Left renal pelvis (tissue), 4 donors: ENCODE measurements around the gene NRG2. TPM values are rescaled to one million over a fixed set of nuclear protein-coding genes. Genes with fewer than 3 reads are reported as not detected.
A peak's percentile ranks its signal among the peaks of the same experiment; 100 is the strongest.

ENCODE experiments used
- DNase-seq, 4 donors: peaks; one replicate each; pipeline ENCODE4 v3.0.0-alpha.2; 2013; ENCODE audit warnings: low read depth in 4 of 4, low spot score in 3 of 4
- polyA plus RNA-seq, 4 donors: library from polyadenylated mRNA; unstranded; fragments of 120-200 nt; gene quantifications; one replicate each; pipeline ENCODE4 v1.2.1, GENCODE V29; 2013; ENCODE audit not compliant: insufficient read length in 4 of 4

Gene NRG2
- 1 to 10 TPM in 3 of 4 donors, under 1 TPM in 1; 0.93 to 2.2 (median 1.6) TPM for polyA plus RNA-seq

DNA sequence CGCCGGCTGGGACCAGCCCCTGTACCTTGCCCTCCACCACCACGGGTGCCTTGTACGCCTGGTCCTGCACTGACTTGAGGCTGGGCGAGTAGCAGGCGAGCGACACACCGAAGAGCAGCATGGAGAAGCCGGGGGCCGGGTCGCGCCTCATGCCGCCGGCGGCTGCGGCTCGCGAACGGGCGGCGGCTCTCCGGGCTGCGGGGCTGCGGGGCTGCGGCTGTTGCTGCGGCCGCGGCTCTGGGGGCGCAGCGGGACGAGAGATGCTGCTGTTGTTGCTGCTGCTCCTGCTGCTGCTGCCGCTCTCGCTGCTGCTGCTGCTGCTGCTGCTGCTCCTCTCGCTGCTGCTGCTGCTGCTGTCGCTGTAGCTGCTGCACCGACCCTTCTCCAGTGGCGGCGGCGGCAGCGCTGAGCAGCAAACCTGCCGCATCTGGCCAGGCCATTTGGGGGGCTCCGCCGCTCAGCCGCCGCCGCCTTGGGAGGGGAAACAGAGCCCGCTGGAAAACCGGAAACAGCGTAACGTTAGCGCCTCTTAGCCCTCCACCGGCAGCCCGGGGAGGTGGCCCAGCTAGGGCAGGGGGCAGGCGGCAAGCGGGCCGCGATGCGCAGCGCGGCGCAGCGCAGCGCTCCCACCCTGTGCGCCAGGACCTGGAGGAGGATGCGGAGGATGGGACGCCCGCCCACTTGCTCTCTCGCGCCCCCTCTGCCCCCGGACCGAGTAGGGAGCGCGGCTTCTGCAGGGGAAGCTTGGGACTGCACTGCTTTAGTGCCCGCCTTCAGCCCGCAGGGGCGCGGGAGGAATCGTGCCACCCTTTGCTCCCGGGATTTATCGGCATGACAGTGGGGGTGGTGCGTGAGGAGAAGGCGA lies at the start of gene NRG2:
TSS of gene NRG2 (minus strand) at position 657 of the 865 bp plus-strand sequence.
- DNase-seq: no peak

DNA sequence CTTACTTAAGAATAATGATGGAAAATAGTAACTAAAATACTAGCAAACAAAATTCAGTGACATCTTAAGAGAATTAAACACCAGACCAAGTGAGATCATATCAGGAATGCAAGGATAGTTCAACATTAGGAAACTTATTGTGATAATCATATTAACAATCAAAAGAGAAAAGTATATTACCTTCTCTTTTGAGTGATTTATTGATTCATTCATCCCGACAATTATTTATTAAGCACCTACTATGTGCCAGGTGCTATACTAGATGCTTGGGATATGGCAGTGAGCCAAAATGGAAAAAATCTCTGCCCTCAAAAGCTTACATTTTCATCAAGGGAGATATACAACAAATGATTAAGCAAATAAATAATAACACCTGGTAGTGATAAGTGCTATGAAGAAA lies 47.2 kb upstream of the NRG2 start:
- no peak for DNase-seq

DNA sequence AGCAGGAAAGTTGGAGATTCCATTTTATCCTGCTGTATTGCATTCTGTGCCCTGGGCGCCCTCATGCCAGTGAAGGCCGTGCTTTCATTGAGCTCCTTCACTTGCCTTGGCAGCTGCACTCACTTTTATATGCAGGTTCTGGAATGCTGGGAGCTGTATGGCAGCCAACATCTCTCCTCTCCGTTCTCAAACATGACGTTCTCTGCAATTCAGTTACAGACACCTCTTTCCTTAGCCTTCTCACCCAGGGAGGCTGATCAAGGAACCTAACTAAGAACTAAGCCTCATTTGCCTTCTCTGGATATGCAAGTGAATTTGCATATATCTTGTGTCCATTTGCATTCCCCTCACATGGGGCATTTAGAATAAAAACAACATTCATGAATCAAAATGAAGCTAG lies 41.4 kb upstream of the NRG2 start:
- no peak for DNase-seq

DNA sequence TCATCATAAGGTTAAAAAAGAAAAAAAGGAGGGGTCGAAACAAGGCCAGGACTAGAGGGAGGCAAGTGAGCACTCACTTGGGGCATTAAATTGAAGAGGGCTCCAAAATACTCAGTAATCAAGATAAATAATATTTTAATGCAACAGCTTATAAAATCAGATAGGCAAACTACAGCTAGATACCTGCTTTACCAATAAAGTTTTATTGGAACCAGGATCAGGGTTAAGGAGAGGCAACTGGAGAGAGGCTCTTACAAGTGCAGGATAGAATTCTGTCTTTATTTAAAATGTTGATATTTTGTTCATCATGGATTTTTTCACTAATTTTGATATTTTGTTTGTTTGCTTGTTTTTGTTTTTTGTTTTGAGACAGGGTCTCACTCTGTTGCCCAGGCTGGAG lies 40.6 kb upstream of the NRG2 start:
- DNase-seq: no peak

DNA sequence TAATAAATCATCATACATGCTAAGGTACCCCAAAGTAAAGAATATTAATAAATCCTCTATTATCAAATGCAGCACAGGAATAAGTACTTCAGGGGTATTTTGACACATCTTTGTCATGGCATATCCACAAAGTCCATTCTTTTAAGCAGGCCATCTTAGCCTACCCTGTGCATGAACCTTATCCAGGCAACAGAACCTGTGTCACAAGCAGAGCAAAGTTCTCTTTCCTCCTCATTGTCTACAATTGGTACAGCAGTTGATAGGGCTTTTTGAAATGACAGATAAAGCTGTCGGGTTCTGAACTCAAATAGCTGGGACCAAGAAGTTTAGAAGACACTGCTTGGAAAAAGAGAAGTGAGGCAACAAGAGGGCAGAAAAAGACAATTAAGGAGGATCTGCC lies 40.0 kb upstream of the NRG2 start:
- DNase-seq: no peak

DNA sequence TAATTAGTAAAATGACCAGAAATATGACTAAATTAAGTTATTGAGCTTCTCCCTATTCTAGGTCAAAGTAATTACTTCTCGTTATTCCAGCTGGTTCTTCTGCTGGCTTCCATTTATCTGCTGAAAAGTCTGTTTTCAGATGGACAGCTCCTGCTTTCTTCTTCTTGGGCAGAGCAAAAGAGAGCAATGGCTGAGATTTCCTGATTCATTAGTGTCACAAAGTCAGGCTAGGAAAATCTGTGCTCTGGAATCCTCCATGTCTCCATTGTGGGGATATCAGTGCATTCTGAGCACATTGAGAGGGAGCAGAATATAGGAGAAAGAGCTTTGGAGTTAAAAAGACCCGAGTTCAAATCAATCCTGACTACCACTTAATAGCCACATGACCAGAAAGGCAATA lies 33.7 kb upstream of the NRG2 start:
- no peak for DNase-seq

DNA sequence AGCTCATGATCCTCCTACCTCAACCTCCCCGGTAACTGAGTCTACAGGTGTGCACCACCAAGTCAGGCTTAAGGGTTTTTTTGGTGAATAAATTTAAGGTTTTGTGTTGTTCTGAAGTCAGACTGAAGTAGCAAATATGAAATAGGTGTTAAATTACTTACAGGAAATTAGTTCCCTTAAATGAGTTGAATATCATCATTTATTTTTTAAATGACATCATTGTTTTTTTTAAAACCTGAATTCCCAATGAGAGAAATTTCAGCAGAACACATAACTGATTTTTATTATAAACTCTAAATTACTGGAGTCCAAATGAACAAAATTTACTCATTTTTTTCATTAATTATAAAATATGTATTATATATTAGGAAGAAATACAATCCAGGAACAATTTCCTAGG lies 33.0 kb upstream of the NRG2 start:
- DNase-seq: no peak

DNA sequence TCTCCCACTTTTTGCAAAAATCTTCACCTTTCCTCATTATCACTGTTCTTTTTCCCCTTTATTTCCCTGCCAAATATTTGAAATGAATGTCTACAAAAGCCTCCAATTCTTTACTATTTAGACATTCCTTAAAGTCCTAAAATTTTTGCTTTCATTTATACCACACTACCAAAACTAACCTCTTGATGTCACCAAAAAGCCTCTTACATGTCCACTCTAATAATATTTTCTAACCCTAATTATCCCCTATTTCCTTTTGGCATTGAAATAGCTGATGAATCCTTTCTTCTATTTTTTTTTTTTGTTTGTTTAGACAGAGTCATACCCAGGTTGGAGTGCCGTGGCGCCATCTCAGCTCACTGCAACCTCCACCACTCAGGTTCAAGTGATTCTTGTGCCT lies 32.3 kb upstream of the NRG2 start:
- DNase-seq: no peak

DNA sequence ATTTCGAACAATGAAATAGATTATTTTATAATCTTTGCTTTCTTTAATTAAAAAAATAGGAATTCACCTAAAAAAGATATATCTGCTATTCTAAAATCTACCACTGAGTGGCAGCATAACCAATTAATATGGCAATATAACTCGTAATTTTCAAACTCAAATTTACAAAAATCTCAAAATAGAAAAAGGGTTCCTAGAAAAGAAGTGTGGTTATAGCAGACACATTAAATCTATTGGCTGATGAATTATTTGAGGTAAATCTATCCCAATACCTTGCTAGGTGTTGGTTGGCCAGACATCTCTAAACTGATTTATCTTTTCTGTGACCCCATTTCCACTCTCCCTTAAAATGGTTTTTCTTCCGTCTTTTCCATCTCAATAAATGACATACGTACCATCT lies 30.2 kb upstream of the NRG2 start:
- DNase-seq: no peak

DNA sequence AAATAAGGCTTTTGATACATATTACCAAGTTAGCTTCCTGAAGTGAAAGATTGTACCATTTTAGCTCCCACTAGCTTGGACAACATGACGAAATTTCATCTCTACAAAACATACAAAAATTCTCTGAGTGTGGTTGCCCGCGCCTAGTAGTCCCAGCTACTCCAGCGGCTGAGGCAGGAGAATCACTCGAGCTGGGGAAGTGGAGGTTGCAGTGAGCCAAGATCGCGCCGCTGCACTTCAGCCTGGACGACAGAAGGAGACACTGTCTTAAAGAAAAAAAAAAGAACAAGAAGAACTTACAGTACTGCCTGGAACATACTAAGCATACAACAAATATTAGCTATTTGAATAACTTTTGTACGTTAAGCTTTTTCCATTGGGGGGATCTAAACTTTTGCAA lies 29.7 kb upstream of the NRG2 start:
- DNase-seq: no peak

DNA sequence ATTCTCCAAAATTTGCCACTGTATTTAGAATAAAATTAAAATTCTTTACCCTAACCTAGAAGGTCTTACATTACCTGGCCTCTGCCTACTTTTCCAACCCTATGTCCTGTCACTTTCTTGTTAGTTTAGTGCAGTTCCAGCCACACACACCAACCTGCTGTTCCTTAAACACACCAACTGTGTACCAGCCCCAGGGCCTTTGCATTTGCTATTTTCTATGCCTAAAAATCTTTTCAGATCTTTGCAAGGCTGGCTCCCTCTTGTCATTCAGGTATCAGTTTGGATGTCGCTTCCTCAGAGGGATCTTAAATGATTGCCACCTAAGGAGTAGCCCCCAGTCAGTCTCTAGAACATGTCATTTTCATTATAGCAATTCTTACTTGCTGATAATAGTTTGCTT lies 17.7 kb upstream of the NRG2 start:
- no peak for DNase-seq

DNA sequence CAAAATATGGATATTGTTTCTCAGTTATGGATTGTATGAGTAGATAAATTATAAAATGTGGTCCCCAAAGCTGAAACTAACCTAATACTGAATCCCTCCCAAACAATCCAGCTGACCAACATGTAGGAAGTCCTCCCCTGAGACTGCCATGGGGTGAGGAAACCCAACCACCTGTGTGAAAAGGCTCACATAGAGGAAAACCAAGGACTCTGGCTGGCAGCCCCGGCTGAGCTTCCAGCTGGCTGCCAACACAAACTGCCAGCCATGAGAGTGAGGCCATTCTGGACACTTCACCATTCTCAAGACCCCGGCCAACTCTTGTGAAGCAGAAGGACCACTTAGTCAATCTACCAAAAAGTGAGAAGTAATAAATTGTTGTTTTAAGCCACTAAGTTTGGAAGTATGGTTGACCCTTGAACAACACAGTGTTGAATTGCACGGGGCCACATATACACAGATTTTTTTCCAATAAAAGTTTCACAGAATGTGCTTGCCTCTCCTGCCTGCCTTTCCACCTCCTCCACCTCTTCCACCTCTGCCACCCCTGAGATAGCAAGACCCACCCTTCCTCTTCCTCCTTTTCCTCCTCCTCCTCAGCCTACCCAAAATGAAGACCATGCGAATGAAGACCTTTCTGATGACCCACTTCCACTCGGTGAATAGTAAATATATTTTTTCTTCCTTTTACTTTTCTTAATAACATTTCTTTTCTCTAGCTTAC lies 15.3 kb upstream of the NRG2 start:
- no peak for DNase-seq

DNA sequence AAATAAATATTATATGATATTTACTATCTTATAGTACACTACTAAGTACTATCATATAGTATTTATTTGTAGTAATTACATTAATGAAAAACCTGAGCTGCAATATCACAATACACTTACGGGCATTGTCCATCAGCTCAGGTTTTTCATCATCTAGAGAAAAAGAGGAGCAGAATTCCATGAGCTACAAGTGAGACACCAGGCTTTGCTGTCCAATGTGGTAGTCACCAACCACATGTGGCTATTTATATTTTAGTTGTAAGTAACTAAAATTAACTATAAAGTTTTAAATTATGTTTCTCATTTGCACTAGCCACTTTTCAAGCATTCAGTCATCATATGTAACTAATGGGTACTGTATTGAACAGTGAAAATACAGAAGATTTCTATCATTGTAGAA lies 13.8 kb upstream of the NRG2 start:
- no peak for DNase-seq

DNA sequence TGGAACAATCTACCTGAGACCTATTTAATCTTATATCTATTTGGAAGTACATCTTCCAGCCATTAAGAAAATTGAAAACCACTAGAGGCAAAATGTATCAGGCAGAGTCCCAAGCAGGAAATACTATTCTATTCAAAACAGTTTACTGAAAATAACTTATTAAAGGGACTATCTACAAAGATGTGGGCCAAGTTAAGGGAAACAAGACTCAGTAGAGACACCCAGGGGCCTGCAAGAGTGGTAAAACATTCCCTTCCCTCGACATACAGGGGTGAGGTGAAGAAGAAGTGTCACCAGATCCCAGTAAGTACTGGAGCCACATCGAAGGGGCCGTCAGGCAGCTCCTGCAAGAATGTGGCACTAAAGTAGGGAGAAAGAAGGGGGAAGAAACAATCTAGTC lies 12.1 kb upstream of the NRG2 start:
- no peak for DNase-seq

DNA sequence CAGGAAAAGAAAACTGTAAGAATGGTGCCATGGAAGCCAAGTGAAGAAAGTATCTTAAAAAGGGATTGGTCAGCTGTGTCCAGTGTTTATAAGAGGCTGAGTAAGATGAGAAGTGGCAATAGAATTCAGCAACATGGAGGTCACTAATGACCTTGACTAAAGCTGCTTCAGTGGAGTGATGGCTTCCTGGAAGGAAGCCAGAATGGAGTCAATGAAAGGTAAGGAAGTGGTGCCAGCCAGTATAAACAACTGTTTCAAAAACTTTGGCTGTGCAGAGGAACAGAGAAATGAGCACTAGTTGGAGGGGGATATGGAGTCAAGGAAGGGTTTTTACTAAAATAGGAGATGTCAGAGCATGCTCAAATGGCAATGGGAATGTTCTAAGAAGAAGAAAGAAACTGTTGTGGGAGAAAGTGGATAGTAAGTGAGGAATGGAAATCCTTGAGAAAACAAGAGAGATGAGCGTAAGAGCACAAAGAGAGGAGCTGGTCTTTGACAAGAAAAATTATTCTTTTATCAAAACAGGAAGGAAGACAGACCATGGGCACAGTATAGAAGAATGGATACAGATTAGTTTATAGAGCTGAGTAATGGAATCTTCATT lies 11.1 kb upstream of the NRG2 start:
- no peak for DNase-seq

DNA sequence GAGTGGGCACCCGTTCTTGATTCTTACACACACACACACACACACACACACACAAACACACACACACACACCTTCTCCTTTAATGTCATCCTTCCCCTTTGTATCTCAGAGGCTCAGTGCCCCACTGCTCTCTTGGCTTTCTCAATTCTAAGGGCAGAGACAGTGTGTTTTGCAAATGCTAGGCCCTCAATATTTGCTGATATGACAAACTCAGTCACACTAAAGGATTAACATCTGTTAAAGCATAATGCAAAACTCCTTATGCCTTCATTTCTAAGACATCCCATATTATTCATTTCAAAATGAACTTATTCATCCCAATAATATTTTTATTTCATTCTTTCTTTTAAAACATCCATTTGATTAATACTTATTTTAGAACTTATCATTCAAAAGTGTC lies 8.9 kb upstream of the NRG2 start:
- no peak for DNase-seq

DNA sequence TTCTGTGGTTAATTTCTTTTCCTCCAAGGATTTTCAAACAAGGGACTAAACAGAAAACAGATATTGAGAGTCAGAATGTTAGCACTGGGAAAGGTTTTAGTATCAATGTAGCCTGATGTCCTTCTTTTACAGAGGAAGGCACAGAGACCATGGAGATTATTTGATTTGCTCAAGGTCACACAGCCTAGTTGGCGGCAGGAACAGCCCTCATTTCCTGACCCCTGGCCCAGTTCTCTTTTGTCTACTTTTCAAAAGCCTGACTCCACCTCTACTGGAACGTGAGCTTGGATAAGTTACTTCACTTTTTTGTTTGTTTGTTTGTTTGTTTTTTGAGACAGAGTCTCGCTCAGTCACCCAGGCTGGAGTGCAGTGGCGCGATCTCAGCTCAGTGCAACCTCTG lies 6.6 kb upstream of the NRG2 start:
- DNase-seq: no peak

DNA sequence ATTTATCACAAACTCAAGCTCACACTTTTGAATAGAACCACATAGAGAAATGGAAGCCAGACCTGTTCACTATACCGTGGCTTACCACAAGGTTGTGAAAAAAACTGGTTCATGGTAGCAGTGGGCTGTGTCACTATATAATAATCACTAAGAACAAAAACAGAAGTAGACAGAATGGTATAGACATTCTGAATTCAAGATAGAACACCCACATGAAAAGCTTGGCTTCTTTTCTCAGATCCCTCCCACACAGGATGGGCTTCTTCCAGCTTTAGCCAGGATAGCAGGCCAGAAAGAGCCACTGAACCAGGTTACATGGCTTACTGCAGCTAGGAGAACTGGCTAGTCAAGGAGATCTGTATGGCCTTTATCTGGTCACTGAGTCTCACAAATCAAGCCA lies 6.1 kb upstream of the NRG2 start:
- no peak for DNase-seq

DNA sequence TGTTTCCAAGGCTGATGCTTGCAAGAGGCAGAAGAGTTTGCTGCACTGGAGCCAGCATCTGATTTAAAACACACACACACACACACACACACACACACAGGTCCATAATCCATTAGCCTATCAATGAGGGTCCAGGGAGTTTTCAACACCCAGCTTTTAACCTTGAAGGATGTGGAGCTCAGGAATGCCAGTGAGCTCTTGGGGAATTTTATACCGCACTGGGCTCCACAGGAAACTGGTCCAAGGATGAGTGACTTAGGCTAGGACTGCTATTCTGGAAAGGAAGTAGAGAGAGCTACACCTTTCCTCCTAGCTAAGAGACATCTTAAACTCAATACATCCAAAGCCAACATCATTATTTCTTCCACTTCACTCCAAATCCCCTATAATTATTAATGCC lies 942 bp upstream of the NRG2 start:
- DNase-seq: no peak

DNA sequence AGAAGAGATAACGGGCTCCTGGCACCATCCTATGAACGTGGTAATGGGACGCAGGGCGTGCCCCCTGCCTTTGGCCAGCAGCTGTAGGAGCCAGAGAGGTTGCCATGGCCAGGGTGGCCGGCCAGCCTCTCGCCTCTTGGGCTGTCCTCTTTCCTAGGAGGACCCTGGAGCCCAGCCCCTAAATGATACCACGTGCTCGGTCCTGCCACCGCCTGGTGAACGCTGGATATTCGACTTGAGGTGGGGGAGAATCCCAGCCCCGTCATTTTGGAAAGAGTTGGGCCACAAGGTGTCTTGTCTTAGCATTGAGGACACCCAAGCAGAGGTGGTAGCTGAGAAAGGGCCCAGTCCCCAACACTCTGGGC lies 391 bp upstream of the NRG2 start:
- DNase-seq: peak in 1 of 4 donors; percentile 0

DNA sequence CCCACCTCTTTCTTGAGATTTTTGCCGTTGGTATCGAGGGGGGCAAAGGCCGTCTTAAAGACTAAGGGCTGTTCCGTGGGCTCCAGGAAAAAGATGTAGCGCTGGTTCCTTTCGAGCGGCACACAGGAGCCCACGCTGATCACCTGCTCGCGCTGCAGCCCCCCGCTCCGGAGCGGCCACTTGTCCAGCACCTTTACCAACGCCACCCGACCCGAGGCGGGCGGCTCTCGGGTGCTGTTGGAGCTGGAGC lies 781 bp downstream of the NRG2 start:
- no peak for DNase-seq
